GM23248 (cell line): ENCODE data around the gene PLAAT2. TPM values are rescaled to one million over a fixed set of nuclear protein-coding genes. Genes with fewer than 3 reads are reported as not detected.
A peak's percentile ranks its signal among the peaks of the same experiment; 100 is the strongest.

ENCODE experiments used
- DNase-seq: peaks from one replicate; pipeline ENCODE4 v3.0.0-alpha.2; 2015
- H2AFZ ChIP-seq: fragments of 200-600 bp; sonication (generic); 2 replicates; pipeline ENCODE4 v1.6.1; 2016; ENCODE audit warnings: antibody characterized with exemption
- H3F3A ChIP-seq: fragments of 200-600 bp; sonication (generic); 2 replicates; pipeline ENCODE4 v1.6.1; 2016; ENCODE audit warnings: mild to moderate bottlenecking, antibody characterized with exemption, mixed run types; ENCODE audit not compliant: insufficient read depth
- H3K27ac ChIP-seq: fragments of 200-600 bp; sonication (generic); 2 replicates; pipeline ENCODE4 v1.5.1; 2016; ENCODE audit warnings: mild to moderate bottlenecking
- H3K27me3 ChIP-seq: fragments of 200-600 bp; sonication (generic); replicated peaks from 2 replicates; pipeline ENCODE4 v1.6.1; 2016; ENCODE audit warnings: mild to moderate bottlenecking; ENCODE audit not compliant: insufficient read depth
- H3K36me3 ChIP-seq: fragments of 200-600 bp; sonication (generic); 2 replicates; pipeline ENCODE4 v1.6.1; 2016; ENCODE audit warnings: low read depth, mild to moderate bottlenecking
- H3K4me1 ChIP-seq: fragments of 200-600 bp; sonication (generic); 2 replicates; pipeline ENCODE4 v1.6.1; 2016; ENCODE audit warnings: mild to moderate bottlenecking; ENCODE audit not compliant: insufficient read depth
- H3K4me2 ChIP-seq: fragments of 200-600 bp; sonication (generic); one replicate; pipeline ENCODE4 v1.6.1; 2016; ENCODE audit warnings: mild to moderate bottlenecking; ENCODE audit not compliant: unreplicated experiment
- H3K4me3 ChIP-seq: fragments of 200-600 bp; sonication (generic); 2 replicates; pipeline ENCODE4 v1.5.1; 2016; ENCODE audit warnings: mild to moderate bottlenecking
- H3K79me2 ChIP-seq: fragments of 200-600 bp; sonication (generic); 2 replicates; pipeline ENCODE4 v1.6.1; 2016; ENCODE audit warnings: mild to moderate bottlenecking; ENCODE audit not compliant: insufficient read depth
- H3K9ac ChIP-seq: fragments of 200-600 bp; sonication (generic); 2 replicates; pipeline ENCODE4 v1.6.1; 2016; ENCODE audit warnings: mild to moderate bottlenecking
- H3K9me2 ChIP-seq: fragments of 200-600 bp; sonication (generic); 2 replicates; pipeline ENCODE4 v1.6.1; 2016; ENCODE audit warnings: mixed run types, mild to moderate bottlenecking, moderate library complexity; ENCODE audit not compliant: insufficient read depth
- H3K9me3 ChIP-seq: fragments of 200-600 bp; sonication (generic); one replicate; pipeline ENCODE4 v1.6.1; 2017; ENCODE audit warnings: low read depth
- H4K20me1 ChIP-seq: fragments of 200-600 bp; sonication (generic); 2 replicates; pipeline ENCODE4 v1.6.0; 2016; ENCODE audit not compliant: insufficient read depth
- EZH2 ChIP-seq: fragments of 200-600 bp; sonication (generic); IDR thresholded peaks from 2 replicates; pipeline ENCODE4 v1.6.1; 2018; ENCODE audit warnings: antibody characterized with exemption, mild to moderate bottlenecking; ENCODE audit not compliant: insufficient read depth, poor library complexity, severe bottlenecking
- EZH2phosphoT487 ChIP-seq: fragments of 200-600 bp; sonication (generic); IDR thresholded peaks from 2 replicates; pipeline ENCODE4 v1.6.1; 2018; ENCODE audit warnings: antibody characterized with exemption, moderate library complexity, mild to moderate bottlenecking, low read depth; ENCODE audit not compliant: insufficient read depth
- WGBS, 2 experiments: methylation state at CpG; one replicate each; pipeline ENCODE4 v1.1.6; 2015 to 2017; ENCODE audit warnings: low lambda C conversion rate in 2 of 2, low coverage in 1 of 2; ENCODE audit errors: missing lambda C conversion rate in 2 of 2; 5-methylcytosine and 5-hydroxymethylcytosine counted together
- in situ Hi-C: fragments of 300-500 bp; cut with MboI; formaldehyde crosslinking; loops from 2 replicates; pipeline ENCODE4 v1.15.0; 2020
- polyA plus RNA-seq: library from polyadenylated mRNA; unstranded; fragments of >200 nt; fragmentation: Nextera tagmentation; extraction: Ambion mirVana; gene quantifications from 2 replicates; pipeline ENCODE4 v1.2.1, GENCODE V29; 2016
- total RNA-seq: library from RNA; depleted of rRNA; stranded (reverse); fragments of >200 nt; shearing (Covaris generic); gene quantifications from 2 replicates; pipeline ENCODE4 v1.2.3, GENCODE V29; 2014

Gene PLAAT2
- total and polyA plus RNA-seq, 2 experiments from 2014 or later: not detected

DNA sequence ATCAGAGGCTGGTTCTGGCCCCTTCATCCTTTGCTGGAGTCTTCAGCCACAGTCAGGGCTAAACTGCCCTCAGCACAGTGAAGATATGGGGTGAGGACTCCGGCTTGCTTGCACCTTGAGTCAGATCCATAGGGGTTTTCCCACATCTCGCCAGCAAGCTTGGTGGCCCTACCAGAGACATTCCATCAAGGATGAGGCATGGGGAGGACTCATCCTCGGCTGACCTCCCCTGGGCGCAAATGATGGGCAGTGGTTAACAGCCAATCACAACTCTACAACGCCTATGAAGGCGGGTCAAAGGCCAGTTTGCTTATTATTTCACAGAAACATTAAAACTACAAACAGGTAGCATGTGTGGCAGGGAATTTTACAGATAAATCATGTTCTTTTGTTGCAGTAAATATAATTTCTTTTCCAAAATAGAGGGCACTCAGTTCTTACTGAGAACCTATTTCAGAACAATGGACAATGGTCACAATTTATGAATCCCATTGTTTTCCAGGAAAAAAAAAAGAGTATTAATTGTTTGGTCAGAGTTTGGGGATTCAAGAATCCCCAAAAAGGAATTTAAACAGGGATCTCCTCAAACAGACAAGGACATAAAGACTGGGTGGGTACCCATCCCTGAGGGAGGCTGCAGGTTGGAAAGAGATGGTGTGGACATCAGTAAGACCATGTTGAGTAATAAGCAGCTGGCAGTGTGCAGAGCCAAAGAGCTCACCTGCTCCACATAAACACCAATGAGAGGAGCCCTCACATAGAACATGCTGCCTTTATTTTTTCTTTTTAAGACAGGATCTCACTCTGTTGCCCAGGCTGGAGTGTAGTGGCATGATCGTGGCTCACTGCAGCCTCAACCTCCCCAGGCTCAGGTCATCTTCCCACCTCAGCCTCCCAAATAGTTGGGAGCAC, 36.3 kb upstream of the PLAAT2 start:
- H3K27ac ChIP-seq: 0 out of 2 replicates have a peak overlapping the region, but pooled peaks have one; percentile 9

DNA sequence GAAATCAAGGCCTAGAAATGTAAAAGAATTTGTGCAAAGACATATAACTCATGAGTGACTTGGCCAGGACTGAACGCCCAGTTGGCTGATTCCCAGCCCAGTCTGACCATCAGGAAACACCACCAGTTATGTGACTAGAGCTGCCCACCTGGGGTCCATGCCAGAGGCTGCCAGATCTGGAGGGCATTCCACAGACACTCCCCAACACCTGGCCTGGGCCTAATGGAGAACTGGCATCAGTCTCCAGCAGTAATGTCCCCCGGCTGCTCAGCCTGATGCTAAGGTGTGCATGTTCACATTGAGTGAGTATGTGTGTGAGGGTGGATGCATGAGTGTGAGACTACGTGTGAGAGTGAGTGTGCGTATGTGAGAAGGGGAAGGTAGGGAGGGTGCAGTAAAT, 35.4 kb upstream of the PLAAT2 start:
- TF ChIP-seq EZH2phosphoT487 (no peak), EZH2 (no peak)
- DNase-seq: no peak
- Histone ChIP-seq H3K9me2 (no peaks in the 10 kb centered on the region), H3K4me1 (peaks cover 9% of the 10 kb centered on the region), H3K9me3 (no peaks in the 10 kb centered on the region), H2AFZ (no peak overlapping the region), H3K27ac (no peak overlapping the region), H3K4me3 (no peak overlapping the region), H3K79me2 (no peaks in the 10 kb centered on the region), H3F3A (no peaks in the 10 kb centered on the region), H3K36me3 (no peaks in the 10 kb centered on the region), H3K9ac (no peak overlapping the region), H3K27me3 (no peaks in the 10 kb centered on the region), H4K20me1 (no peaks in the 10 kb centered on the region), H3K4me2 (no peak overlapping the region)
- in situ Hi-C loops: no loop called here
- WGBS, 2 experiments: 60 to 66% methylated on average over 4 of the region's 4 CpGs

More for the DNA sequence above, 36.3 kb upstream of the PLAAT2 start:
- no peaks in the 10 kb centered on the region for H3K9me3 ChIP-seq
- no peaks in the 10 kb centered on the region for H3K79me2 ChIP-seq
- no peak overlapping the region for H3K4me3 ChIP-seq
- H2AFZ ChIP-seq: no peak overlapping the region
- no peak overlapping the region for H3K9ac ChIP-seq
- H4K20me1 ChIP-seq: no peaks in the 10 kb centered on the region
- H3F3A ChIP-seq: no peaks in the 10 kb centered on the region
- H3K36me3 ChIP-seq: no peaks in the 10 kb centered on the region
- DNase-seq: peak; percentile 93
- 18 to 21% methylated on average over 7 of the region's 7 CpGs for WGBS, 2 experiments
- in situ Hi-C loops: no loop called here
- peaks cover 9% of the 10 kb centered on the region for H3K4me1 ChIP-seq
- no peaks in the 10 kb centered on the region for H3K27me3 ChIP-seq
- H3K9me2 ChIP-seq: no peaks in the 10 kb centered on the region
- no peak for TF ChIP-seq EZH2phosphoT487
- no peak for TF ChIP-seq EZH2
- no peak overlapping the region for H3K4me2 ChIP-seq

DNA sequence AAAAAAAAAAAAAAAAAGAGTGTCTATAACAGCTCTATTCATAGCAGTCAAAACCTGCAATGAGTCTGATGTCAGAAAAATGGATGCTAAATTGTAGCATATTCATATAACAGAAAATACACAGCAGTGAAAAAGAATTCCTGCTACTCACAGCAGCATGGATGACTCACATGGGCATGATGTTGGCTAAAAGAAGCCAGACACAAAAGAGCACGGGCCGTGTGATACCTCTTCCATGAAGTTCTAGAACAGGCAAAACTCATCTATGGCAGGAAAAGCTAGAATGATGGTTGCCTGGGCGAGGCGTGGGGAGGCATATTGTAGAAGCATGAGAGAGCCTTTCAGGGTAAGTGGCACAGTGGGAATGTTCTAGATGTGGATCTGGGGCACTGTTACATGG, 32.1 kb upstream of the PLAAT2 start:
- H3K9me2 ChIP-seq: no peaks in the 10 kb centered on the region
- H3F3A ChIP-seq: no peaks in the 10 kb centered on the region
- peak; percentile 71 for DNase-seq
- no peaks in the 10 kb centered on the region for H3K79me2 ChIP-seq
- WGBS, 2 experiments: 56 to 61% methylated on average over 4 of the region's 4 CpGs
- H3K27me3 ChIP-seq: no peaks in the 10 kb centered on the region
- no peak overlapping the region for H2AFZ ChIP-seq
- H3K4me2 ChIP-seq: no peak overlapping the region
- no peaks in the 10 kb centered on the region for H4K20me1 ChIP-seq
- peaks cover 9% of the 10 kb centered on the region for H3K4me1 ChIP-seq
- in situ Hi-C loops: no loop called here
- H3K36me3 ChIP-seq: no peaks in the 10 kb centered on the region
- TF ChIP-seq EZH2 (no peak), EZH2phosphoT487 (no peak)
- no peaks in the 10 kb centered on the region for H3K9me3 ChIP-seq
- no peak overlapping the region for H3K4me3 ChIP-seq
- no peak overlapping the region for H3K27ac ChIP-seq
- no peak overlapping the region for H3K9ac ChIP-seq

DNA sequence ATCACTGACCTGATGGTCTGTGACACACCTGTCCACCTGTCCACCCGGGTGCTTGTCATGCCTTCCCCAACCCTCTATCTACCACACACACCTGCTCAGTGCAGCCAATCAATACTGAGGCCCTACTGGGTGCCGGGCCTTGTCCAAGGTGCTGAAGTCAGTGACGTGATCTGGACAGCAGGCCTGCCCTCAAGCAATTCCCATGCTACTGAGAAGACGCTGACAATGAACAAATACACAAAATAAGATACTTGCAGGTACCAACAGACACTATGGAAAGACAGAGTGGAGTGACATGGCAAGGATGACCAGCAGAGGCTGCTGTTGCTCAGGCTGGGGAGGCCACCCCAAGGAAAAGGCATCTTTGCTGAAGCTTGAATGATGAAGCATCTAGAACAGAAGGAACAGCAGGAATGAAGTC, 29.8 kb upstream of the PLAAT2 start:
- H2AFZ ChIP-seq: no peak overlapping the region
- no peak overlapping the region for H3K9ac ChIP-seq
- TF ChIP-seq EZH2 (no peak), EZH2phosphoT487 (no peak)
- no peaks in the 10 kb centered on the region for H3K9me3 ChIP-seq
- peak; percentile 56 for DNase-seq
- WGBS, 2 experiments: 69 to 75% methylated on average over 4 of the region's 4 CpGs
- in situ Hi-C loops: no loop called here
- no peaks in the 10 kb centered on the region for H3K9me2 ChIP-seq
- H3K27ac ChIP-seq: no peak overlapping the region
- H3K4me1 ChIP-seq: no peaks in the 10 kb centered on the region
- H3K36me3 ChIP-seq: no peaks in the 10 kb centered on the region
- no peaks in the 10 kb centered on the region for H3K27me3 ChIP-seq
- H3K4me2 ChIP-seq: no peak overlapping the region
- H3F3A ChIP-seq: no peaks in the 10 kb centered on the region
- H3K79me2 ChIP-seq: no peaks in the 10 kb centered on the region
- H3K4me3 ChIP-seq: no peak overlapping the region
- no peaks in the 10 kb centered on the region for H4K20me1 ChIP-seq
